Heart right ventricle (tissue), 16 donors: Measurements from ENCODE around the gene OR2G6. TPM values are rescaled to one million over a fixed set of nuclear protein-coding genes. Genes with fewer than 3 reads are reported as not detected.
"Not testable (repeated sequence)": the region's sequence is repeated elsewhere in the genome, so short reads cannot be mapped to it uniquely, and the experiment has no call there.

ENCODE experiments used
- ATAC-seq, 8 donors: fragments of 200-7000 bp; cut with Tn5 transposase; one replicate each; pipeline ENCODE4 v1.9.1; 2020; ENCODE audit warnings: mild to moderate bottlenecking in 8 of 8, moderate library complexity in 8 of 8, moderate number of reproducible peaks in 1 of 8
- DNase-seq, 2 donors: peaks; one replicate each; pipeline ENCODE4 v3.0.0-alpha.2; 2020
- H3K27ac ChIP-seq, 10 donors: fragments of 200-600 bp; sonication (generic) in 2 of 10; one replicate each; pipeline versions ENCODE4 v1.5.0 to v1.8.0; 2020 to 2022; ENCODE audit warnings: mild to moderate bottlenecking in 3 of 10
- H3K27me3 ChIP-seq, 7 donors: fragments of 200-600 bp; one replicate each; pipeline ENCODE4 v1.8.0; 2021 to 2022; ENCODE audit warnings: mild to moderate bottlenecking in 2 of 7
- H3K36me3 ChIP-seq, 9 donors: fragments of 200-600 bp; sonication (generic) in 1 of 9; one replicate each; pipeline versions ENCODE4 v1.5.0 to v1.8.0; 2020 to 2022; ENCODE audit warnings: mild to moderate bottlenecking in 2 of 9
- H3K4me1 ChIP-seq, 9 donors: fragments of 200-600 bp; sonication (generic) in 1 of 9; one replicate each; pipeline versions ENCODE4 v1.5.0 to v1.8.0; 2020 to 2022; ENCODE audit warnings: mild to moderate bottlenecking in 4 of 9
- H3K4me3 ChIP-seq, 10 donors: fragments of 200-600 bp; sonication (generic) in 2 of 10; one replicate each; pipeline versions ENCODE4 v1.5.0 to v1.8.0; 2020 to 2022; ENCODE audit warnings: mild to moderate bottlenecking in 7 of 10, moderate library complexity in 2 of 10
- H3K9me3 ChIP-seq, 11 donors: fragments of 200-600 bp in 10 of 11; sonication (generic) in 2 of 11; one replicate each; pipeline versions ENCODE4 v1.5.0 to v1.8.0; 2013 to 2022; ENCODE audit warnings: mild to moderate bottlenecking in 2 of 11, control low read depth in 1 of 11, moderate library complexity in 1 of 11
- WGBS, 2 donors: extraction: QIAGEN DNeasy Blood & Tissue Kit; methylation state at CpG; one replicate each; pipeline ENCODE4 v1.1.7; 2013; ENCODE audit warnings: inconsistent platforms in 1 of 2; 5-methylcytosine and 5-hydroxymethylcytosine counted together
- intact Hi-C, 10 donors: fragments of 100-400 bp; cut with DNase I; formaldehyde crosslinking; loops; one replicate each; pipeline versions ENCODE4 v1.11.1 to v1.14.2; 2022
- long read RNA-seq, 3 donors: library from polyadenylated mRNA; unstranded; transcript quantifications; one replicate each; pipeline ENCODE4 v2.0.0, GENCODE V29; 2020 to 2021
- polyA plus RNA-seq, 2 donors: library from polyadenylated mRNA; stranded (reverse); fragments of 200-250 nt; gene quantifications; one replicate each; pipeline ENCODE4 v1.2.3, GENCODE V29; 2013
- total RNA-seq, 10 donors: library from RNA; stranded (reverse); fragmentation: NEBNext Ultra II Directional in 3 of 10; extraction: Animal tissue kit (Norgen Biotek cat#: 25700) in 3 of 10; gene quantifications; one replicate each; pipeline versions ENCODE4 v1.2.1 to v1.2.4, GENCODE V29; 2021 to 2023
- TF ChIP-seq, protein P1 (sequence below), 9 donors: fragments of 200-600 bp; sonication (generic) in 2 of 9; IDR thresholded peaks; one replicate each; pipeline versions ENCODE4 v1.5.0 to v1.8.0; 2021 to 2022; ENCODE audit warnings: antibody characterized with exemption in 9 of 9, mild to moderate bottlenecking in 5 of 9, moderate library complexity in 1 of 9
- donor health status: Arrhythmogenic right ventricular cardiomyopathy.
- donor health status: ischemic (EF 13 %, LVEDD 7.1; RV severe dilation, severe dysfunction).
- donor health status: healthy with polysubstance abuse.
- donor health status: DM: no; HTN: yes; CAD: no.
- donor health status: DM: no; HTN: no; CAD: no.
- donor health status: ischemic (EF 25% LVEDD 6.9; RV normal size, moderate dysfunction).
- donor health status: ischemic (EF 25% LVEDD 5.7; RV mildly dilated, moderate dysfunction).
- donor health status: healthy.
- donor health status: DM: yes; HTN: yes; CAD: no.
- donor health status: Ischemic cardiomyopathy.
- donor health status: ischemic (EF 35%, LVEDD 5.7; RV mildly dilated, moderate dysfunction).
- donor health status: nonischemic (EF 11% LVEDD 7.7; RV severe dilation, severe dysfunction).
- donor health status: DM: yes; HTN: yes; CAD: no.
- donor health status: PGD.
- donor health status: ischemic (EF 29% LVEDD 5.4; RV normal size, mild dysfunction).
- donor health status: nonischemic (EF 23%, LVEDD 6.1; RV moderate dilation, normal function).

The OR2G6 gene
- total RNA-seq (not detected), polyA plus RNA-seq (not detected)
- long read RNA-seq, donor 1, result 0 reads
- long read RNA-seq, donor 2, result 0 reads
- long read RNA-seq, donor 3, result 0 reads

DNA sequence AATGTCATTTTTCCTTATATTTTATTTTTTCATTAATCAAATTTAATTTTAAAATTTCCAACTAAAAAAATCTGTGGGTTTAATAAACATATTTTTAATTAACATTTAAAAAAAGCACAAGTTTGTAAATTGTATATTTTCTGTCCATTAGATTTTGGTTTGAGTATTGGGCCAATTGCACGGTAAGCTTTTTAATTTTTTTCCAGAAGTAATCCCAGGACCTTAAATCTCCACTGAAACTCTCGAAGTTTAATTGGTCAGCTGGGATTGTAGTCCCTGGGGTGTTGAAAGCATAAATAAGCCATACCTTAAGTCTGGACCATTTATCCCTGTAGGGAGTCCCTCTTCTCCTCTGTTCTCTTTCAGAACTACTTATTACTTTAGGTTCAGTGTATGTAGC, at the start of gene OR2G6:
Gene OR2G6 (plus strand): TSS at position 301 of the 400 bp plus-strand sequence. CDS start 13,574 bp downstream, outside the sequence.
- not testable (repeated sequence) for H3K4me1 ChIP-seq
- no CpG with 5 or more reads among the region's 2 CpGs for WGBS, 2 donors

DNA sequence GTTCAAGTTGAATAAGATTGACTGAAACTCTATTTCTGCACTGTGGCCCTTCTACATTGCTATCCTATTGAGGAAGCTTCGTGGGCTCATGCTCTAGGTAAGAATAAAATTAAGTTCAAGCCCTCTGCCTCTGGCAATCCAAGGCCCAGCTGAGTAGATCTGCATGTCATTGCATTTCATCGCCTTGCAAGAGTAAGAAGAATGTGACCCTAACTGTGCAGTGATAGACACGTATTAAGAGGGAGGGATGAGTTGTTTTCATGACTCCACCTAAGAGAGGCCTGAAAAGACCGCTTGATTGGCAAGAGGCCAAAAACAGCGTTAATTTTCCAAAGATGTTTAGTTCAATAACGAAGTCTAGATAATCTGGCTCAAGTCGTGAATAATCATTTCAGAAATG, 48.8 kb upstream of the OR2G6 start:
- H3K4me3 ChIP-seq, H3K36me3 ChIP-seq, ATAC-seq, H3K4me1 ChIP-seq, H3K27ac ChIP-seq, H3K9me3 ChIP-seq, DNase-seq, H3K27me3 ChIP-seq, intact Hi-C loops: not testable (repeated sequence)
- WGBS, 2 donors, result 58 to 63% methylated on average over 7 of the region's 7 CpGs

More for the DNA sequence above, at the start of gene OR2G6:
- H3K27ac ChIP-seq, intact Hi-C loops, H3K27me3 ChIP-seq, DNase-seq, H3K4me3 ChIP-seq, ATAC-seq, H3K36me3 ChIP-seq, H3K9me3 ChIP-seq: not testable (repeated sequence)

DNA sequence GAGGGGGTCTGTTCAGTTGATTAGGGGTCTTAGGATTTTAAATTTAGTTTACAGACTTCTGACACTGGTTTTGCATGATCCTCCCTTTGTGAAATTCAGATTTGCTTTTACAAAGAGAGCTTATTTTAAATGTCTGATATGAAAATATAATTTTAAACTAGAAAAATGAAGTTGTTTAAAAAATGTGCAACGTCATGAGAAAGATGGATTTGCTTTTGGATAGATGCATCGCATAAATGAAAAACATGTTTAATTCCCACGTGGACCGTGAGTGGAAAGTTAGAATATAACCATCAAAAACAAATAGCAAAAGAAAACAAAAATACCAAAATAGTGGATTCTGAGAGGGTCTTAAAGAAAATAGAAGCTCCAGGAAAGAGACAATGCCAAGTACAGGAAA, 36.7 kb upstream of the OR2G6 start:
- no peak overlapping the region for H3K4me3 ChIP-seq
- WGBS, 2 donors, result 79 to 83% methylated on average over 4 of the region's 4 CpGs
- intact Hi-C loops, result no loop called here
- H3K27me3 ChIP-seq, result no peaks in the 10 kb centered on the region
- peaks cover 0 to 3% (median 0%) of the 10 kb centered on the region in 11 donors for H3K9me3 ChIP-seq
- H3K36me3 ChIP-seq, result no peaks in the 10 kb centered on the region
- no peak for ATAC-seq
- DNase-seq, result no peak
- H3K4me1 ChIP-seq, result no peaks in the 10 kb centered on the region
- TF ChIP-seq, protein P1, sequence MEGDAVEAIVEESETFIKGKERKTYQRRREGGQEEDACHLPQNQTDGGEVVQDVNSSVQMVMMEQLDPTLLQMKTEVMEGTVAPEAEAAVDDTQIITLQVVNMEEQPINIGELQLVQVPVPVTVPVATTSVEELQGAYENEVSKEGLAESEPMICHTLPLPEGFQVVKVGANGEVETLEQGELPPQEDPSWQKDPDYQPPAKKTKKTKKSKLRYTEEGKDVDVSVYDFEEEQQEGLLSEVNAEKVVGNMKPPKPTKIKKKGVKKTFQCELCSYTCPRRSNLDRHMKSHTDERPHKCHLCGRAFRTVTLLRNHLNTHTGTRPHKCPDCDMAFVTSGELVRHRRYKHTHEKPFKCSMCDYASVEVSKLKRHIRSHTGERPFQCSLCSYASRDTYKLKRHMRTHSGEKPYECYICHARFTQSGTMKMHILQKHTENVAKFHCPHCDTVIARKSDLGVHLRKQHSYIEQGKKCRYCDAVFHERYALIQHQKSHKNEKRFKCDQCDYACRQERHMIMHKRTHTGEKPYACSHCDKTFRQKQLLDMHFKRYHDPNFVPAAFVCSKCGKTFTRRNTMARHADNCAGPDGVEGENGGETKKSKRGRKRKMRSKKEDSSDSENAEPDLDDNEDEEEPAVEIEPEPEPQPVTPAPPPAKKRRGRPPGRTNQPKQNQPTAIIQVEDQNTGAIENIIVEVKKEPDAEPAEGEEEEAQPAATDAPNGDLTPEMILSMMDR (IDR thresholded peaks at IDR 0.05), result no peak
- H3K27ac ChIP-seq, result no peak overlapping the region

DNA sequence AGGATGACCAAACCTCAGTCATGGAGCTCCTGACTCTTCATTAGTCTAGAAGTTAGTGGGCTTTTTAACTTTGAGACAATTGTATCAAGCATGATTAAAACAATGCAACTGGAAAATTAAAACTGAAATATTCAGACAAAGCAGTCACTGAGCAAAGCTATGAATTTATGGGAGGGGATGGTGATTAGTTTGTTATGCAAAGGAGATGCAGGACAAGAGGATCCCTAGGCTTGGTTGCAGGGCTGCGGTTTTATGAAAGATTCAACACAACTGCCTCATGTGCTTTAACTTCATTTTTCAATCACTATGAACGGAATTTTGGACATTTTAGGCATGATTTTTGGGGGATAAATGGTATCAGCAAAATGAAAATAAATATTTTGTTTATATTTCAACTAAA, 35.8 kb upstream of the OR2G6 start:
- H3K9me3 ChIP-seq, intact Hi-C loops, H3K4me1 ChIP-seq, ATAC-seq, DNase-seq, H3K27ac ChIP-seq, H3K36me3 ChIP-seq, H3K4me3 ChIP-seq, H3K27me3 ChIP-seq: not testable (repeated sequence)
- 56% methylated on average over 2 of the region's 2 CpGs for WGBS, 2 donors

DNA sequence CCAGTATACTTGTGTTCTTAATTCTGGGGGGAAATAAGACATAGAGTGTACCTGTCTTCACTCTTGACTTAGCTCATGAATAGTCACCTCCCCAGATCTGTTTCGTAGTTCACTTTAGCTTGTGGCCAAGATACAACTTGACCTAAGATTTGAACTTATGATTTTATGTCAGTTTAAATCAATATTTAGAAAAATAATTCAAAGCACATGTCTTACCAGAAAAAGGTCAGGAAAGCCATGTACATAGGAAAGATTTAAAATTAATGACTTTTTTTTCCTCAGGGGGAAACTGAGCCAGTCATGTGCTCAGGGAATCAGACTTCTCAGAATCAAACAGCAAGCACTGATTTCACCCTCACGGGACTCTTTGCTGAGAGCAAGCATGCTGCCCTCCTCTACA, 34.8 kb upstream of the OR2G6 start, which contains the start of gene OR2T3:
Gene OR2T3 (plus strand): TSS at position 301 of the 400 bp plus-strand sequence. CDS start 0 bp downstream, at position 301.
- H3K27ac ChIP-seq, result not testable (repeated sequence)
- 63 to 72% methylated on average over 1 to 2 of the region's 2 CpGs for WGBS, 2 donors

DNA sequence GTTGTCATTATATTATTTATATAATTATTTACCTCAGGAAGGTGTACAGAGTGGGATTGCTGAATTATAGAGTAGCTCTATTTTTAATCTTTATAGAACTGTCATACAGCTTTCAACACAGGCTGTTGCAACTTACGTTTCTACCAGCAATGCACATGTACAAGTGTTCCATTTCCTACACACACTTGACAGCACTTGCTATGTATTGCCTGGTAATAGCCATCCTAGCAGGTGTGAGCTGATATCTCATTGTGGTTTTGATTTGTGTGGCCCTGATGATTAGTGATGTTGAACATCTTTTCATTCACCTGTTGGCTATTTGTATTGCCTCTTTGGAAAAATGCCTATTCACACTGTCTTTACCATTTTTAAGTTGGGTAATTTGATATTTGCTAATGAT, 32.2 kb upstream of the OR2G6 start:
- H3K4me1 ChIP-seq, intact Hi-C loops, ATAC-seq, H3K9me3 ChIP-seq, H3K27ac ChIP-seq, DNase-seq, H3K36me3 ChIP-seq, H3K4me3 ChIP-seq, H3K27me3 ChIP-seq: not testable (repeated sequence)
- no CpG with 5 or more reads among the region's 1 CpG for WGBS, 2 donors

More for the DNA sequence above, 34.8 kb upstream of the OR2G6 start, which contains the start of gene OR2T3:
- intact Hi-C loops, H3K4me3 ChIP-seq, H3K9me3 ChIP-seq, H3K36me3 ChIP-seq, H3K27me3 ChIP-seq, ATAC-seq, H3K4me1 ChIP-seq, DNase-seq: not testable (repeated sequence)

DNA sequence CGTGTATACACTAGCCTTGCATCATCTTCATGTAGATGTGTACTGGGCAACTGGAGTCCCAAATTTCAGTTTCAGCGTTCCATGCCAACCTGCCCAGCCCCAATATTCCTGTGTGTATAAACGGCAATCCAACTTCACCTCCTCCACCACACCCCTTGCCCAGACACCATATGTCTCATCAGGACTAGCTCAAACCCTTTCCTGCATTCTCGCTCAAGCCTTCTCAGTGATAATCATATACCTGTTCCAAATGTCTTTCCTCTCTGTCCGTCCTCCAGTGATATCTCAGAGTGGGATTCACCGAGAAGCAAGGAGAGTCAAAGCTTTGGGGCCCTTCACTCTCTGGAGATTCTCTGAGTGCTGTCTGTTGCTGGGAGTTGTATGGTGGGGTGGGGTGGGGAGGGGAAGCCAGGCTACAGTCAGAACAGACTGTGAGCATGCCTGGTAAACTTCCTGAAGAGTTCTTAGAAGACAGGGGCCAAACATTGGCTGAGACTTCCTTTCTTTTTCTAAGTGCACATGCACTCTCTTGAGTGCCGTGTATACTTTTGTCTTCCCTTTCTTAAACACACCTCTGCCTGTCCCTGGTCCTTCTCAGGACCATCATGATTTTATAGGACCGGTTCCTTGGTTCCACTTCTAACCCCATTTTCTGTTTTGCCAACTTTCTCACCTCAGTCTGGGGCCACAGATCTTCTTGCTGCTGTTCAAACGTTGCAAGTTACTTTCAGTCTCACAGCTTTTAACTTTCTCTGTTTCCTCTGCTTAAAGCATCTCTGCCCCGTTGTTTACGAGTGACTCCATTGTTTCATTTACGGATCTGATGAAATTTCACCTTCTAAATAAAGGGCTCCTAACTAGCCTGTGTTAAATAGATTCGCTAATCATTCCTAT, 25.9 kb upstream of the OR2G6 start:
- intact Hi-C loops, H3K4me3 ChIP-seq, H3K4me1 ChIP-seq, ATAC-seq, H3K9me3 ChIP-seq, H3K36me3 ChIP-seq, H3K27me3 ChIP-seq, H3K27ac ChIP-seq, DNase-seq: not testable (repeated sequence)
- 64 to 70% methylated on average over 12 to 13 of the region's 13 CpGs for WGBS, 2 donors

DNA sequence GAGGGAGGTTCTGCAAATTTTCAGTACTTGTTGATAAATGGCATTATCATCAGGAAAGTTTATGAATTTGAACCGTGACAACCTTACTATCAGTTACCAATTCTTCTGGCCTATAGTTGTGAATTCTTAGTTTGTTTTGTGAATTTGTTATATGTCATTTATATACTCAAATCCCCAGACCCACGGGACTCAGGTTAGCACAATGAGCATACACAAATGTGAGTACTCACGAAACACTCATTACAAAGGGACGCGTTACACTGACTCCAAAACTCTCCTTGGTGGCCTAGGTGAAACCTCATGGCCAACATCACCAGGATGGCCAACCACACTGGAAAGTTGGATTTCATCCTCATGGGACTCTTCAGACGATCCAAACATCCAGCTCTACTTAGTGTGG, 19.6 kb upstream of the OR2G6 start, which contains the start of gene OR2T5:
Gene OR2T5 (plus strand): TSS at position 301 of the 400 bp plus-strand sequence. CDS start 0 bp downstream, at position 301.
- H3K4me1 ChIP-seq, intact Hi-C loops, H3K36me3 ChIP-seq, DNase-seq, H3K9me3 ChIP-seq, H3K4me3 ChIP-seq, ATAC-seq, H3K27ac ChIP-seq, H3K27me3 ChIP-seq: not testable (repeated sequence)
- WGBS, 2 donors, result 71 to 74% methylated on average over 5 of the region's 6 CpGs

DNA sequence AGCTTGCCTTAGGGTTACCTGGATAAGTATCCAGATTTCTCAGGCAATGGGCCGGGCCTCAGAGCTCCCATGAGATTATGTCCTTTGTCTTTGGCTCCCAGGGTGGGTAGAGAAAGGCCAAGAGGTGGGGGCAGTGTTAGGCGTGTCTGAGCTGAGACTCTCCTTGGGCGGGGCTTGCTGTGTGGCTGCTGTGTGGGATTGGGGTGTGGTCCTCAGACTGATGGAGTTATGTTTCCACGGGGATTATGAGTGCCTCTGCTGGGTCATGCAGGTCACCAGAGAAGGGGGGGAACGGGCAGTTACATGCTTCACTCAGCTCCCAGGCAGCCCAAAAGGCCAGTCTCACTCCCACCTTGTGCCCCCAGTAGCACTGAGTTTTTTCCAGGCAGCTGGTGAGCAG, 11.2 kb upstream of the OR2G6 start:
- DNase-seq, H3K9me3 ChIP-seq, ATAC-seq, H3K4me3 ChIP-seq, H3K4me1 ChIP-seq, H3K27ac ChIP-seq, H3K27me3 ChIP-seq, intact Hi-C loops, H3K36me3 ChIP-seq: not testable (repeated sequence)
- WGBS, 2 donors, result no CpG with 5 or more reads among the region's 5 CpGs

DNA sequence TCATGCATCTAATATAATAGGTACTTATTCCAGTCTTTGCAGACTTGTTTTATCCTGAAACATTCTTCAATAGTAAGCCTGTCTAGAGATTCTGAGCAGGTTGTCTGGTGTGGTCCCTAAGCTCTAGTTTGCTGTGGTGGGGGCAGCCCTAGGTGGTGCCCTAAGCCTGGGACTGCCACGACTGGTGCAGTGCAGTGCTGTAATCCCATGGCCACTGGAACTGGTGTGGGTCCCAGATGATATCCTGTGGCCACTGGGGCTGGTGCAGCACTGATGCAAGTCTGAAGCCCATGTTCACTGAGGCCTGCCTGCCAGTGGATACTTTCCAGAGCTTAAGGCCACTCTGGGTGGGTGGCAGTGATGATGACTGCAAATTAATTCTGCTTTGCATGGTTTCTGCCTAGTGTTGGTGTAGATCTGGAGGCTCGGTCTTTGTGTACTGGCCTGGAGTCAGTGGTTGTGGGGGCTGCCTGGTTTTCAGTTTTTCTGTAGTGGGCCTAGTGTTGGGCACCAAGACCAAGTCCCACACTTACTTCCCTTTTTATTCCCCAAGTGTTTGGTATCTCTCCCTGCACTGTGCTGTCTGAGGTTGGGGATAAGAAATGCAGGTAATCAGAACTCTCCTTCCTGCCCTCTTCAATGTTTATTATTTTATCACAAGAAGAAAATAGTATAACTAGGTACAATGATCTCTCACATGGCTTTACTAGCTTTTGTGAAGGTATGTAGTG, 7.4 kb upstream of the OR2G6 start:
- H3K4me1 ChIP-seq, H3K4me3 ChIP-seq, H3K27ac ChIP-seq, intact Hi-C loops, H3K9me3 ChIP-seq, H3K36me3 ChIP-seq, H3K27me3 ChIP-seq, DNase-seq: not testable (repeated sequence)
- ATAC-seq, result peak in 1 of 8 donors; percentile 13
- 68 to 83% methylated on average over 1 of the region's 2 CpGs for WGBS, 2 donors
